Thyroid gland (tissue), 4 donors: ENCODE measurements around the gene DNM3. TPM values are rescaled to one million over a fixed set of nuclear protein-coding genes. Genes with fewer than 3 reads are reported as not detected.

Experiments used
- DNase-seq, 2 donors: peaks; one replicate each; pipeline ENCODE4 v3.0.0-alpha.2; 2019
- H3K27ac ChIP-seq, 3 donors: fragments of 200-600 bp; sonication (generic); 1 replicate in 2 of 3; 2 replicates in 1 of 3; pipeline ENCODE4 v1.5.1; 2016 to 2019; ENCODE audit warnings: mild to moderate bottlenecking in 1 of 3, moderate library complexity in 1 of 3
- H3K27me3 ChIP-seq: fragments of 200-600 bp; sonication (generic); one replicate; pipeline ENCODE4 v1.5.1; 2019
- H3K36me3 ChIP-seq, 2 donors: fragments of 200-600 bp; sonication (generic); one replicate each; pipeline ENCODE4 v1.5.1; 2016 to 2019
- H3K4me1 ChIP-seq, 2 donors: fragments of 200-600 bp; sonication (generic); one replicate each; pipeline ENCODE4 v1.5.1; 2017 to 2019
- H3K4me3 ChIP-seq, 3 donors: fragments of 200-600 bp; sonication (generic); replicated peaks in 1 of 3; 1 replicate in 2 of 3; 2 replicates in 1 of 3; pipeline ENCODE4 v1.5.1; 2016; ENCODE audit warnings: mild to moderate bottlenecking in 1 of 3
- H3K9me3 ChIP-seq: fragments of 200-600 bp; sonication (generic); one replicate; pipeline ENCODE4 v1.5.1; 2017
- CTCF ChIP-seq, 6 experiments: fragments of 200-600 bp in 3 of 6; fragments of 450-650 bp in 3 of 6; sonication (generic) in 3 of 6; IDR thresholded peaks; one replicate each; pipeline ENCODE4 v1.5.1; 2016 to 2019; ENCODE audit warnings: antibody characterized with exemption in 6 of 6, mild to moderate bottlenecking in 2 of 6, inconsistent platforms in 1 of 6, moderate library complexity in 1 of 6
- POLR2A ChIP-seq, 2 donors: fragments of 450-650 bp; IDR thresholded peaks; one replicate each; pipeline ENCODE4 v1.6.1; 2017; ENCODE audit warnings: antibody characterized with exemption in 2 of 2, mild to moderate bottlenecking in 2 of 2, moderate library complexity in 1 of 2
- WGBS, 2 donors: methylation state at CpG; one replicate each; pipeline ENCODE4 v1.1.5; 2017; 5-methylcytosine and 5-hydroxymethylcytosine counted together
- intact Hi-C: fragments of 100-400 bp; cut with DNase I; formaldehyde crosslinking; loops from one replicate; pipeline ENCODE4 v1.15.1; 2023
- total RNA-seq, 4 donors: library from RNA; depleted of rRNA; stranded (reverse); fragments of >200 nt; gene quantifications; one replicate each; pipeline ENCODE4 v1.2.3, GENCODE V29; 2016

DNM3 gene
- total RNA-seq, 4 donors from 2014 or later = 9.0 to 13.6 (median 10.8) TPM

- H3K27ac ChIP-seq = no peak overlapping the region
- WGBS, 2 donors = 90 to 93% methylated on average over 1 of the region's 1 CpG
Measured at GRCh38 chr1:172266528-172267174, 425.4 kb downstream of the DNM3 start.

GRCh38 chr1:172268237-172268636 lies 426.9 kb downstream of the DNM3 start:
- no peaks in the 10 kb centered on the region for H3K36me3 ChIP-seq
- H3K9me3 ChIP-seq = no peaks in the 10 kb centered on the region
- no peak overlapping the region for H3K27ac ChIP-seq
- intact Hi-C loops = no loop called here
- TF ChIP-seq CTCF (IDR thresholded peaks at IDR 0.05) = no peak
- no peak for TF ChIP-seq POLR2A (IDR thresholded peaks at IDR 0.05)
- no peaks in the 10 kb centered on the region for H3K27me3 ChIP-seq
- H3K4me3 ChIP-seq = no peak overlapping the region
- 90 to 95% methylated on average over 3 of the region's 3 CpGs for WGBS, 2 donors
- DNase-seq = no peak
- H3K4me1 ChIP-seq = no peaks in the 10 kb centered on the region

More at GRCh38 chr1:172266528-172267174, 425.4 kb downstream of the DNM3 start:
- DNase-seq = no peak
- Histone ChIP-seq H3K9me3 (no peaks in the 10 kb centered on the region), H3K4me1 (no peaks in the 10 kb centered on the region), H3K27me3 (no peaks in the 10 kb centered on the region), H3K4me3 (no peak overlapping the region), H3K36me3 (no peaks in the 10 kb centered on the region)
- intact Hi-C loops = no loop called here
- TF ChIP-seq CTCF (IDR thresholded peaks at IDR 0.05) (no peak), POLR2A (IDR thresholded peaks at IDR 0.05) (no peak)

- Histone ChIP-seq H3K4me1 (no peaks in the 10 kb centered on the region), H3K27ac (no peak overlapping the region), H3K9me3 (no peaks in the 10 kb centered on the region), H3K27me3 (no peaks in the 10 kb centered on the region), H3K36me3 (no peaks in the 10 kb centered on the region), H3K4me3 (no peak overlapping the region)
- intact Hi-C loops = no loop called here
- no peak for DNase-seq
- no peak for TF ChIP-seq CTCF (IDR thresholded peaks at IDR 0.05)
- no peak for TF ChIP-seq POLR2A (IDR thresholded peaks at IDR 0.05)
- 84 to 90% methylated on average over 5 of the region's 5 CpGs for WGBS, 2 donors
Measured at GRCh38 chr1:172269084-172269483, 427.8 kb downstream of the DNM3 start.

- H3K9me3 ChIP-seq = no peaks in the 10 kb centered on the region
Measured at GRCh38 chr1:172269644-172270043, 428.3 kb downstream of the DNM3 start.

More at GRCh38 chr1:172269644-172270043, 428.3 kb downstream of the DNM3 start:
- intact Hi-C loops = no loop called here
- 83 to 89% methylated on average over 3 of the region's 3 CpGs for WGBS, 2 donors
- no peaks in the 10 kb centered on the region for H3K27me3 ChIP-seq
- TF ChIP-seq POLR2A (IDR thresholded peaks at IDR 0.05) (no peak), CTCF (IDR thresholded peaks at IDR 0.05) (no peak)
- no peaks in the 10 kb centered on the region for H3K36me3 ChIP-seq
- H3K4me3 ChIP-seq = no peak overlapping the region
- H3K27ac ChIP-seq = no peak overlapping the region
- DNase-seq = no peak
- no peaks in the 10 kb centered on the region for H3K4me1 ChIP-seq
